Measurements from ENCODE around the gene PSMB7.
A peak's percentile ranks its signal among the peaks of the same experiment; 100 is the strongest.

GRCh38 chr9:124415102-124415851 lies at the start of gene PSMB7:
- TF ChIP-seq CTCF (IDR thresholded peaks at IDR 0.05; ENCODE audit: low read length) (peak; percentile 81), EZH2phosphoT487 (IDR thresholded peaks at IDR 0.05; ENCODE audit: low read length) (no peak), EZH2 (optimal IDR thresholded peaks at IDR 0.05; ENCODE audit: low read depth, low read length) (no peak)

Data from MM.1S (cell line).